SK-N-SH (cell line): ENCODE measurements around the gene PPP2R3B. TPM values are rescaled to one million over a fixed set of nuclear protein-coding genes. Genes with fewer than 3 reads are reported as not detected.

Experiments used
- CTCF ChIA-PET: fragments of 300-600, 350-600 bp; formaldehyde crosslinking; extraction: SDS; loops from one replicate; lab custom pipeline; 2021; lab: Yijun Ruan, JAX
- POLR2A ChIA-PET: fragments of 350-600 bp; sonication (Branson Sonifier 250); formaldehyde crosslinking; extraction: SDS; loops from one replicate; lab custom pipeline; 2020; ENCODE audit warnings: antibody characterized with exemption, inconsistent platforms; lab: Yijun Ruan, JAX
- DNase-seq: peaks from one replicate; pipeline ENCODE4 v3.0.0; 2012
- H2AFZ ChIP-seq: fragments of 200-600 bp; sonication (generic); 2 replicates; pipeline ENCODE4 v1.8.1; 2016; ENCODE audit warnings: antibody characterized with exemption, mild to moderate bottlenecking, low read depth
- H3F3A ChIP-seq: fragments of 200-600 bp; sonication (generic); replicated peaks from 2 replicates; pipeline ENCODE3; 2016; ENCODE audit warnings: antibody characterized with exemption, mild to moderate bottlenecking; ENCODE audit not compliant: insufficient read depth
- H3K27ac ChIP-seq, 2 experiments: fragments of 200-500 bp in 1 of 2; fragments of 200-600 bp in 1 of 2; sonication (Bioruptor generic) in 1 of 2; sonication (generic), shearing (Covaris generic) in 1 of 2; 2 replicates each; pipeline versions ENCODE4 v1.5.1 to v1.6.1; 2014 to 2016; ENCODE audit warnings: low read depth in 2 of 2, inconsistent platforms in 1 of 2, low read length in 1 of 2, mild to moderate bottlenecking in 1 of 2, mixed read lengths in 1 of 2
- H3K27me3 ChIP-seq: fragments of 200-600 bp; sonication (generic), shearing (Covaris generic); 2 replicates; pipeline ENCODE4 v1.6.1; 2016; ENCODE audit warnings: mixed run types; ENCODE audit not compliant: insufficient read depth
- H3K36me3 ChIP-seq, 2 experiments: fragments of 200-500 bp in 1 of 2; fragments of 200-600 bp in 1 of 2; sonication (Bioruptor generic) in 1 of 2; sonication (generic) in 1 of 2; replicated peaks in 1 of 2; 2 replicates each; pipeline versions ENCODE3 to v1.5.1; 2014 to 2016; ENCODE audit warnings: low read length in 1 of 2, mild to moderate bottlenecking in 1 of 2; ENCODE audit not compliant: insufficient read depth in 2 of 2, control insufficient read depth in 1 of 2
- H3K4me1 ChIP-seq, 2 experiments: fragments of 200-500 bp in 1 of 2; fragments of 200-600 bp in 1 of 2; sonication (Bioruptor generic) in 1 of 2; sonication (generic), shearing (Covaris generic) in 1 of 2; 2 replicates each; pipeline versions ENCODE4 v1.5.1 to v1.6.1; 2014 to 2016; ENCODE audit warnings: low read depth in 1 of 2, low read length in 1 of 2, mixed run types in 1 of 2; ENCODE audit not compliant: insufficient read depth in 2 of 2, control insufficient read depth in 1 of 2
- H3K4me2 ChIP-seq: fragments of 200-600 bp; sonication (generic), shearing (Covaris generic); 2 replicates; pipeline ENCODE4 v1.6.1; 2017; ENCODE audit warnings: mixed run types
- H3K4me3 ChIP-seq, 2 experiments: fragments of 200-500 bp in 1 of 2; fragments of 200-600 bp in 1 of 2; sonication (Bioruptor generic) in 1 of 2; sonication (generic), shearing (Covaris generic) in 1 of 2; 2 replicates each; pipeline versions ENCODE4 v1.5.1 to v1.8.1; 2014 to 2016; ENCODE audit warnings: low read depth in 2 of 2, inconsistent platforms in 1 of 2, low read length in 1 of 2, mild to moderate bottlenecking in 1 of 2, mixed read lengths in 1 of 2, moderate library complexity in 1 of 2
- H3K79me2 ChIP-seq: fragments of 200-600 bp; sonication (generic); 2 replicates; pipeline ENCODE4 v1.8.1; 2017; ENCODE audit warnings: mild to moderate bottlenecking; ENCODE audit not compliant: insufficient read depth
- H3K9ac ChIP-seq: fragments of 200-600 bp; sonication (generic); 2 replicates; pipeline ENCODE4 v1.6.1; 2017; ENCODE audit warnings: mixed run types
- H3K9me2 ChIP-seq: fragments of 200-600 bp; sonication (generic); 2 replicates; pipeline ENCODE4 v1.6.1; 2017; ENCODE audit warnings: mixed run types
- H3K9me3 ChIP-seq: fragments of 200-600 bp; sonication (generic); 2 replicates; pipeline ENCODE4 v1.6.1; 2017; ENCODE audit warnings: mixed run types, mild to moderate bottlenecking, moderate library complexity
- H4K20me1 ChIP-seq: fragments of 200-600 bp; sonication (generic); 2 replicates; pipeline ENCODE4 v1.6.1; 2017; ENCODE audit warnings: mild to moderate bottlenecking, mixed run types; ENCODE audit not compliant: insufficient read depth
- EZH2phosphoT487 ChIP-seq: fragments of 200-600 bp; sonication (generic); IDR thresholded peaks from 2 replicates; pipeline ENCODE4 v1.6.1; 2017; ENCODE audit warnings: low read depth, mixed run types, mild to moderate bottlenecking, antibody characterized with exemption, moderate library complexity, borderline replicate concordance
- POLR2AphosphoS5 ChIP-seq: IDR thresholded peaks from 2 replicates; pipeline ENCODE4 v1.6.1; 2012; ENCODE audit warnings: low read depth, low read length
- REST ChIP-seq: IDR thresholded peaks from 2 replicates; pipeline ENCODE4 v1.6.1; 2012; ENCODE audit warnings: mild to moderate bottlenecking, low read depth, low read length, moderate library complexity
- SIN3A ChIP-seq: IDR thresholded peaks from 2 replicates; pipeline ENCODE4 v1.6.1; 2012; ENCODE audit warnings: low read depth, mild to moderate bottlenecking, low read length, moderate library complexity, borderline replicate concordance
- SMC3 ChIP-seq: IDR thresholded peaks from 2 replicates; pipeline ENCODE4 v1.6.1; 2012; ENCODE audit warnings: low read depth, low read length, improper control_type of control experiment
- TEAD4 ChIP-seq: IDR thresholded peaks from 2 replicates; pipeline ENCODE4 v1.4.0; 2012; ENCODE audit warnings: mild to moderate bottlenecking, borderline replicate concordance; ENCODE audit not compliant: insufficient read depth
- ZBTB33 ChIP-seq: IDR thresholded peaks from 2 replicates; pipeline ENCODE4 v1.4.0; 2012; ENCODE audit warnings: low read depth, borderline replicate concordance
- WGBS: methylation state at CpG from one replicate; pipeline ENCODE4 v1.1.6; 2017; ENCODE audit warnings: low lambda C conversion rate; 5-methylcytosine and 5-hydroxymethylcytosine counted together
- polyA plus RNA-seq, 3 experiments: library from polyadenylated mRNA; depleted of rRNA; stranded (reverse); fragments of >200 nt; gene quantifications; 2 replicates each; pipeline ENCODE4 v1.2.3, GENCODE V29; 2012

PPP2R3B gene
- polyA plus RNA-seq, 1 of the 3 experiments (the other 2 are of a cell fraction), result 19.4 TPM

GRCh38 chrX:334331-334891 lies 52.3 kb downstream of the PPP2R3B start (continued):
- no peak for TF ChIP-seq REST
- TF ChIP-seq ZBTB33, result no peak

GRCh38 chrX:333611-334311 lies 52.9 kb downstream of the PPP2R3B start:
- peaks cover 0 to 5% of the 10 kb centered on the region in 2 experiments for H3K36me3 ChIP-seq
- H3K9ac ChIP-seq, result no peak overlapping the region
- no peaks in the 10 kb centered on the region for H3K9me2 ChIP-seq
- no peak for TF ChIP-seq TEAD4
- no peak for TF ChIP-seq EZH2phosphoT487
- TF ChIP-seq SMC3, result no peak
- no peak for TF ChIP-seq SIN3A
- TF ChIP-seq POLR2AphosphoS5, result no peak
- no peaks in the 10 kb centered on the region for H3K27me3 ChIP-seq
- H3K4me1 ChIP-seq, result peaks cover 0 to 2% of the 10 kb centered on the region in 2 experiments; a peak in 1 of 4 replicates
- ChIA-PET CTCF (no interaction called here), POLR2A (no interaction called here)
- DNase-seq, result no peak
- no peak overlapping the region for H3K4me3 ChIP-seq
- H3K9me3 ChIP-seq, result no peaks in the 10 kb centered on the region
- no peaks in the 10 kb centered on the region for H3F3A ChIP-seq
- WGBS, result 96% methylated on average over 32 of the region's 51 CpGs
- H4K20me1 ChIP-seq, result no peaks in the 10 kb centered on the region
- no peaks in the 10 kb centered on the region for H3K79me2 ChIP-seq
- H3K27ac ChIP-seq, result no peak overlapping the region
- H2AFZ ChIP-seq, result no peak overlapping the region
- no peak overlapping the region for H3K4me2 ChIP-seq
